Endothelial cell of umbilical vein (primary cell): ENCODE data around the gene FRMPD1. TPM values are rescaled to one million over a fixed set of nuclear protein-coding genes. Genes with fewer than 3 reads are reported as not detected.

Source experiments
- BruUV-seq: library from RNA; stranded (reverse); fragments of 400-500 nt; replicated peaks from 2 replicates; lab custom pipeline; 2021; lab: Mats Ljungman, UMichigan
- CTCF ChIA-PET: fragments of 300-600, 350-600 bp; sonication (Branson Sonifier 250); formaldehyde crosslinking; loops from one replicate; lab custom pipeline; 2021; ENCODE audit warnings: antibody characterized with exemption, inconsistent platforms; lab: Charles Lee
- POLR2A ChIA-PET: fragments of 300-600, 350-600 bp; sonication (Branson Sonifier 250); formaldehyde crosslinking; loops from one replicate; lab custom pipeline; 2021; ENCODE audit warnings: antibody characterized with exemption, inconsistent platforms; lab: Charles Lee
- DNase-seq: peaks from one replicate; pipeline ENCODE4 v3.0.0-alpha.2; 2011; ENCODE audit warnings: low read depth, low spot score
- FAIRE-seq: peaks from 2 replicates; lab custom pipeline; 2011; peaks lifted over from hg19 to GRCh38; lab: Jason Lieb, UNC
- H2AFZ ChIP-seq: 2 replicates; pipeline ENCODE4 v1.6.0; 2012; ENCODE audit warnings: low read depth, low read length, control low read depth, inconsistent platforms
- H3K27ac ChIP-seq: 2 replicates; pipeline ENCODE4 v1.5.1; 2011; ENCODE audit warnings: low read depth, mild to moderate bottlenecking, control low read depth, low read length, moderate library complexity; ENCODE audit not compliant: insufficient read depth
- H3K27me3 ChIP-seq, 2 experiments: 2 replicates each; pipeline versions ENCODE4 v1.6.0 to v1.6.1; 2011; ENCODE audit warnings: low read length in 2 of 2, mixed read lengths in 1 of 2; ENCODE audit not compliant: control insufficient read depth in 2 of 2, insufficient read depth in 2 of 2
- H3K36me3 ChIP-seq, 2 experiments: 2 replicates in 1 of 2; 3 replicates in 1 of 2; pipeline ENCODE4 v1.5.1; 2011; ENCODE audit warnings: low read length in 2 of 2, mild to moderate bottlenecking in 1 of 2, moderate library complexity in 1 of 2; ENCODE audit not compliant: control insufficient read depth in 2 of 2, insufficient read depth in 2 of 2; ENCODE audit errors: extremely low read depth in 1 of 2
- H3K4me1 ChIP-seq: 3 replicates; pipeline ENCODE4 v1.5.1; 2011; ENCODE audit warnings: mild to moderate bottlenecking, low read length; ENCODE audit not compliant: control insufficient read depth, insufficient read depth; ENCODE audit errors: extremely low read depth
- H3K4me2 ChIP-seq: 2 replicates; pipeline ENCODE4 v1.6.1; 2011; ENCODE audit warnings: low read length, control low read depth, mixed read lengths; ENCODE audit not compliant: insufficient read depth
- H3K4me3 ChIP-seq, 3 experiments: fragments of 200-600 bp in 1 of 3; sonication (generic), shearing (Covaris generic) in 1 of 3; replicated peaks in 1 of 3; 2 replicates each; pipeline ENCODE4 v1.5.1; 2011 to 2016; ENCODE audit warnings: control low read depth in 3 of 3, low read length in 3 of 3, mild to moderate bottlenecking in 2 of 3, inconsistent platforms in 1 of 3, low read depth in 1 of 3, moderate library complexity in 1 of 3; ENCODE audit not compliant: insufficient read depth in 1 of 3
- H3K79me2 ChIP-seq: 2 replicates; pipeline ENCODE4 v1.6.0; 2012; ENCODE audit warnings: low read length, inconsistent platforms; ENCODE audit not compliant: control insufficient read depth, insufficient read depth
- H3K9ac ChIP-seq: replicated peaks from 2 replicates; pipeline ENCODE3; 2011; ENCODE audit warnings: low read length, control low read depth; ENCODE audit not compliant: insufficient read depth; ENCODE audit errors: extremely low read depth
- H3K9me1 ChIP-seq: replicated peaks from 3 replicates; pipeline ENCODE4 v1.6.0; 2011; ENCODE audit warnings: mild to moderate bottlenecking, low read length; ENCODE audit not compliant: control insufficient read depth, insufficient read depth; ENCODE audit errors: extremely low read depth
- H3K9me3 ChIP-seq: replicated peaks from 2 replicates; pipeline ENCODE4 v1.5.1; 2012; ENCODE audit warnings: low read length, inconsistent platforms; ENCODE audit not compliant: control insufficient read depth, insufficient read depth
- H4K20me1 ChIP-seq: replicated peaks from 2 replicates; pipeline ENCODE3; 2011; ENCODE audit warnings: mild to moderate bottlenecking, low read length; ENCODE audit not compliant: control insufficient read depth, insufficient read depth; ENCODE audit errors: extremely low read depth
- CTCF ChIP-seq, 2 donors: IDR thresholded peaks; 1 replicate in 1 of 2; 2 replicates in 1 of 2; pipeline ENCODE4 v1.5.1; 2011; ENCODE audit warnings: low read length in 2 of 2, mild to moderate bottlenecking in 2 of 2, moderate library complexity in 2 of 2, control low read depth in 1 of 2, inconsistent platforms in 1 of 2, low read depth in 1 of 2; ENCODE audit not compliant: insufficient read depth in 1 of 2; ENCODE audit errors: extremely low read depth in 1 of 2
- EZH2 ChIP-seq: IDR thresholded peaks from 2 replicates; pipeline ENCODE4 v1.6.1; 2012; ENCODE audit warnings: borderline replicate concordance, low read depth, mild to moderate bottlenecking, moderate library complexity, low read length, inconsistent platforms; ENCODE audit not compliant: severe bottlenecking
- FOS ChIP-seq: IDR thresholded peaks from 2 replicates; pipeline ENCODE4 v1.6.1; 2011; ENCODE audit warnings: mild to moderate bottlenecking, low read length, moderate library complexity, borderline replicate concordance; ENCODE audit not compliant: insufficient read depth
- GATA2 ChIP-seq: IDR thresholded peaks from 2 replicates; pipeline ENCODE4 v1.7.0; 2011; ENCODE audit warnings: low read depth, mild to moderate bottlenecking, moderate library complexity, mixed read lengths, low read length; ENCODE audit not compliant: insufficient read length, insufficient read depth
- JUN ChIP-seq: IDR thresholded peaks from 2 replicates; pipeline ENCODE4 v1.6.1; 2011; ENCODE audit warnings: borderline replicate concordance, low read depth; ENCODE audit not compliant: insufficient read length, insufficient read depth
- MAX ChIP-seq: IDR thresholded peaks from 2 replicates; pipeline ENCODE4 v1.6.1; 2011; ENCODE audit not compliant: insufficient read depth, insufficient read length
- MYC ChIP-seq: IDR thresholded peaks from one replicate; pipeline ENCODE4 v1.6.1; 2011; ENCODE audit warnings: mild to moderate bottlenecking, low read depth, low read length
- POLR2A ChIP-seq: IDR thresholded peaks from 2 replicates; pipeline ENCODE4 v1.6.1; 2012; ENCODE audit warnings: low read depth, mild to moderate bottlenecking, control low read depth, low read length
- POLR2AphosphoS5 ChIP-seq: IDR thresholded peaks from 2 replicates; pipeline ENCODE4 v1.6.1; 2012; ENCODE audit warnings: low read depth, mild to moderate bottlenecking, control low read depth, low read length, moderate library complexity; ENCODE audit not compliant: insufficient read depth
- dilution Hi-C: fragments of 300-500 bp; cut with MboI; formaldehyde crosslinking; loops from one replicate; pipeline ENCODE4 v1.15.0; 2019; ENCODE audit warnings: low sequenced_read_pairs; ENCODE audit not compliant: extremely low pct_ligation_motif_present
- intact Hi-C: fragments of 100-400 bp; cut with micrococcal nuclease; formaldehyde crosslinking; loops from one replicate; pipeline ENCODE4 v1.10.0; 2022
- polyA plus RNA-seq, 4 experiments: library from polyadenylated mRNA; depleted of rRNA in 3 of 4; stranded (reverse) in 3 of 4; unstranded in 1 of 4; fragments of >200 nt; gene quantifications; 2 replicates each; pipeline versions ENCODE4 v1.2.1 to v1.2.3, GENCODE V29; 2011 to 2012; ENCODE audit warnings: missing spikeins in 1 of 4
- total RNA-seq: library from RNA; stranded (reverse); gene quantifications from 2 replicates; pipeline ENCODE4 v1.2.3, GENCODE V29; 2021

FRMPD1 gene
- total and polyA plus RNA-seq, 2 donors (not counting 3 experiments of a cell fraction or from before 2014, with no cell fraction given): not detected

- TF ChIP-seq EZH2: no peak
- TF ChIP-seq CTCF (IDR thresholded peaks at IDR 0.05; ENCODE audit: extremely low read depth in 1 of 2, insufficient read depth in 1 of 2, low read depth in 1 of 2, low read length in 2 of 2): no peak
- TF ChIP-seq MYC: no peak
- no peak for TF ChIP-seq POLR2A
- TF ChIP-seq JUN: no peak
- TF ChIP-seq FOS: no peak
- no peak for TF ChIP-seq POLR2AphosphoS5
- TF ChIP-seq MAX: no peak
- TF ChIP-seq GATA2: no peak
- H4K20me1 ChIP-seq: no peaks in the 10 kb centered on the region
- peaks cover 13 to 25% of the 10 kb centered on the region in 2 experiments for H3K27me3 ChIP-seq
- H3K9ac ChIP-seq: no peak overlapping the region
- BruUV-seq: no TSS peak
- H2AFZ ChIP-seq: no peak overlapping the region
- ChIA-PET POLR2A (no interaction called here), CTCF (no interaction called here)
- no peaks in the 10 kb centered on the region for H3K36me3 ChIP-seq
- H3K79me2 ChIP-seq: no peaks in the 10 kb centered on the region
- H3K27ac ChIP-seq: no peak overlapping the region
- H3K4me3 ChIP-seq: no peak overlapping the region
- no peaks in the 10 kb centered on the region for H3K9me1 ChIP-seq
- no peak overlapping the region for H3K4me2 ChIP-seq
- DNase-seq (no peak), FAIRE-seq (no peak)
- intact Hi-C loops: no loop called here
- dilution Hi-C loops: no loop called here
- no peaks in the 10 kb centered on the region for H3K9me3 ChIP-seq
- no peaks in the 10 kb centered on the region for H3K4me1 ChIP-seq
Measured at GRCh38 chr9:37602817-37603216, 47.9 kb upstream of the FRMPD1 start.
